ENCODE data around the gene SYNDIG1. TPM values are rescaled to one million over a fixed set of nuclear protein-coding genes. Genes with fewer than 3 reads are reported as not detected.
A peak's percentile ranks its signal among the peaks of the same experiment; 100 is the strongest.

Gene SYNDIG1
- total RNA-seq, 8 experiments from 2014 or later = 5.0 to 64.6 (median 11.3) TPM

DNA sequence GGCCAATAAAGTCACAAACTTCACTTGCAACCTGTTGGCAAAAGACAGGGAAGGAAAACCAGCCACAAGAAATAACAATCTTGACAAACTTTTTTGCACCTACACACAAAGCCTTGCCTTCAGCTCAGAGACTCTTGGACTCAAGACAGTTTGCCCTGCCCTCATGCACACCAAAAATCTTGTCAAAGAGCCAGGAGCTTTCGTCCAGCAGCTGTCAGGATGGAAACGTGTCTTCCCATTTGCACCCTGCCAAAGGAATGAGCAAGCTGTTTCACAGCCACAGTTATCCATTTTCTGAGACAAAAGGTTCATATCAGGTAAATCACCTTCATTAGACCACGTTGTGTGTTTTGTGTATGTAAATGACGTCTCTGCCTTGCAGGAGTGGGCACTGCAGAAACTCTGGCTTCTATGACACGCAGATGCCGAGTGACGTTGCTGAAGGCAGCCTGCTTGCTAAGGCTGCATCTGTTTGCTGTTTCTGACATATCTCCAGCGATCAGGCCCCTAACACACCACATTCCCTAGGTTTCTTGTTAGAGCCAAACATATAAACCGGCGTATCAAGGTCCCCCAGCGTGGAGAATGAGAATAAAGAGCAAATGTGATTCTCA is 193.4 kb downstream of the SYNDIG1 start:
- H3K4me1 ChIP-seq (replicated peaks in 1 of 2) = peaks cover 7 to 11% of the 10 kb centered on the region in 2 donors
- 3 to 100% (median 52%) methylated on average over 1 to 6 of the region's 11 CpGs; no CpG with 5 or more reads in 2 of the 10 experiments for WGBS, 10 experiments
- ATAC-seq (replicated peaks in 6 of 8) = peak in 1 of 8 experiments; percentile 66
- no peak overlapping the region for H3K27ac ChIP-seq
- H3K4me3 ChIP-seq = no peak overlapping the region
- in situ Hi-C loops (cut with MboI; ENCODE audit: low pct_unique_long_range_greater_than_20kb in 2 of 9, low sequenced_read_pairs in 9 of 9, unreplicated experiment in 9 of 9) = no loop called here

DNA sequence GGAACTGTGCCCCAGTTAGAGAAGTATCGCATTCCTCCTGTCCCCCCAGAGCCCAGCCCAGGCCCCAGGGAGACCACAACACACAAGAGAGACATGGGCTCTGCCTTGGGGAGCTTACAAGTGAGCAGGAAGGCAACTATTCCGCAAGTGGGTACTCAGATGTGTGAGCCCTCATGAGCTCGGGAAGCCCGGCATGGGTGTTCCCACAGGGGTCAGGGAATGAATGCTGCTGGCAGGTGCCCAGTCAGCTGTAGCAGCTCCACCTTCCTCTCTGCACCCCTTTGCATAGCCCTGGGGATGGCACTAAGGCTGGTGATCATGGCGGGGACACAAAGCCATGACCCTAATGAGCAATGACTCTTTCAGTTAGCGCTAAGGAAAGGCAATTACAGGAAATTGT is 194.1 kb downstream of the SYNDIG1 start:
- 100% methylated on average over 1 to 3 of the region's 6 CpGs; no CpG with 5 or more reads in 2 of the 10 experiments for WGBS, 10 experiments
- no peak for ATAC-seq (replicated peaks in 6 of 8)
- no peak overlapping the region for H3K4me3 ChIP-seq
- in situ Hi-C loops (cut with MboI; ENCODE audit: low pct_unique_long_range_greater_than_20kb in 2 of 9, low sequenced_read_pairs in 9 of 9, unreplicated experiment in 9 of 9) = no loop called here
- peaks cover 7 to 11% of the 10 kb centered on the region in 2 donors for H3K4me1 ChIP-seq (replicated peaks in 1 of 2)
- H3K27ac ChIP-seq = no peak overlapping the region

DNA sequence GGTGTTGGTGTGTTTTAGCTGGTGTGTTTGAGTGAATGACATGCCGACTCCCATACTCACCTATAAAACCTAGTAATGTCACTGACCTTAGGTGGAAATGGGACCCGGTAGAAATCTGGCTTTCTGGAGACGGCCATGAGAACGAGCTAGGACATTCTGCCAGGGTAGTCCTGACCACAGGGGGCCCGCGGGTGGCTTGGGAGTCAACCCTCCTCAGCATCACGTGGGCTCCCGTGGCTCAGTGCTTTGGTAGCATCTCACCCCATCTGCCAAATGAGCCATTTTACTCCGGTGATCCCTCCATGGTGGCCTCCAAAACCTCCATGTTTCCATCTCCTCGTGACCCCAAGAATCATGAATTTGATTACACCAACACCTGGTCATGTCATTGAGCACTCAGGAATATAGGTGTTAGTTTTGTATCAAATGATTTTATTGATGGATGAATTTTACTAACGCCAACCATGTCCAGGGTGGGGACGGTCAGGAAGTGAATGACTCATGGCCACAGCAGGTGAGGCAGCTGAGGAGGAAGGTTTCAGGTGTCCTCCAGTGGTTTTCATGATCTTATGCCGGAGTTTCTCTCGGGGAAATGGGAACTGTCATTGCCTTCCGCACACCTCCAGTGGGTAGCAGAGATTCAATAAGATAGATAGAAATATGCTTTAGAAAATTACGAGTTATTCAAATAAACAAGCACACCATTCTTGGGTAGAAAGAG is 195.0 kb downstream of the SYNDIG1 start:
- in situ Hi-C loops (cut with MboI; ENCODE audit: low pct_unique_long_range_greater_than_20kb in 2 of 9, low sequenced_read_pairs in 9 of 9, unreplicated experiment in 9 of 9) = no loop called here

DNA sequence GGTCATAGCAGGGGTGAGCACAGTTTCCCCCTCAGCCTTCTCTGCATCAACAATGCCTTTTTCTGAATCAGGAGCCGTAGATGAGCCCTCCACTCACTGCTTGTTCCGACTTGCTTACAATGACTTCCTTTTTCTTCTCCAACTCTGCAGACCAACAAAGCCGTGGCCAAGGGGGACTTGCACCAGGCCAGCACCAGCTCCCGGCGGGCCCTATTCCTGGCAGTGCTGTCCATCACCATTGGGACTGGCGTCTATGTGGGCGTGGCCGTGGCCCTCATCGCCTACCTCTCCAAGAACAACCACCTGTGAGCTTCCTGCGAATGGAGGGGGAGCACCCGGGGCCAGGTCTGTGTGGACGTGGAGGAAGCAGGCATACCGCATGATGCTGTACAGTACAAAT is 195.8 kb downstream of the SYNDIG1 start:
- ATAC-seq (replicated peaks in 6 of 8) = no peak
- peaks cover under 1 to 2% of the 10 kb centered on the region in 2 donors for H3K4me1 ChIP-seq (replicated peaks in 1 of 2)
- in situ Hi-C loops (cut with MboI; ENCODE audit: low pct_unique_long_range_greater_than_20kb in 2 of 9, low sequenced_read_pairs in 9 of 9, unreplicated experiment in 9 of 9) = no loop called here
- H3K4me3 ChIP-seq = no peak overlapping the region
- WGBS, 10 experiments = 40 to 95% (median 63%) methylated on average over 1 to 6 of the region's 13 CpGs; no CpG with 5 or more reads in 5 of the 10 experiments
- H3K27ac ChIP-seq = no peak overlapping the region

More for the DNA sequence above, 195.0 kb downstream of the SYNDIG1 start:
- no peak overlapping the region for H3K27ac ChIP-seq
- no peak for ATAC-seq (replicated peaks in 6 of 8)
- H3K4me3 ChIP-seq = no peak overlapping the region
- peaks cover 7% of the 10 kb centered on the region in 2 donors for H3K4me1 ChIP-seq (replicated peaks in 1 of 2)
- WGBS, 10 experiments = 87 to 100% (median 93%) methylated on average over 2 to 7 of the region's 16 CpGs; no CpG with 5 or more reads in 1 of the 10 experiments

DNA sequence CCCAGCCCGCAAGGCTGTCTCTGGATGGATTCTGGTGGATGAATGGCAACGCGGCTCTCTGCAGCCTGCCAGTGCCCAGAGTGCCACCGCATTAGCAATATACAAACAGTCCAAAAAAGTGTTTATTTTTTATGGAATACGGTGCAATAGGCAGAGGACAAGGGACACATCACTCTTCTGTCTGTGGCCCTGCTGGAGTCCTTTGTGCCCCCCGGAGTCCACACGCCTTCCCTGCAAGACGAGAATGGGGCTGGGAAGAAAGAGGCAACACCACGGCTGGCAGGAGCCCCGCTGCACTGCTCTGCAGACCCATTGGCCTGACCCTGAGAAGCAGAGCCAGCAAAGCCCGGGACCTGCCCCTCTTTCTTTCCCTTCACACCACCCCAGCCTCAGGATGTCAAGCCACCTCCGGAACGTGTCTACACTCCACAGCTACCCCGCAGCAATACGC is 196.3 kb downstream of the SYNDIG1 start:
- no peak overlapping the region for H3K27ac ChIP-seq
- 60 to 100% (median 93%) methylated on average over 1 to 10 of the region's 15 CpGs; no CpG with 5 or more reads in 4 of the 10 experiments for WGBS, 10 experiments

DNA sequence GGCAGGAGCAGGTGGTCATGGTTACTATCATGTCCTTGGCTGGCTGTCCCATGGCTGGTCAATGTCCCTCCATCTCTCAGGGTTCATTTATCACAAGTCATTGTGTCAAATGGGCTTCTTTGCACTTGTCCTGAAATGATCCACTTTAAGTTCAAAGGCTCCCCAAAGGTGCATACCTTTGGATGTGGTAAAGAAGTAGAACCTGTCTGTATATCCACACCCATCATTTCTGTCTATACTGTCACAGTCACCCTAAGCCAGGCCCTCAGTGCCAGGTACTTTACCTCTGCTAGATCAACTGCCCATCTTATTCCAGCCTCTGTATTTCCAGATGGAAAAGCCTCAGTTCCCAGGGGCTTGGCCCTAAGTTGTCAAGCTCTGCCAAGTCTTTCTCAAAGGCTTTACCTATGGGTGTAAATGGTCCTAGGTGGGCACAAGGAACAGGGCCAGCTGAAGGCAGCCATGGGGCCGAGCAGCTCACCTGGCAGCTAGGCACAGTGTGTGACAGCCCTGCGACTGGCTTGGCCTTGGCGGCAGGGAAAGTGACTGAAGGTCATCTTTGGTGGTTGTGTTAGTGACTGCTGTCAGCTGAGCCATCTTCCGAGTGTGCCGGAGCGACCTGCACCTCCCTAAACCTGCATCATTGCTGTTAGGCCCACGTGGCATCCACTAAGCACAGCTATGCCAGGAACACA is 198.4 kb downstream of the SYNDIG1 start:
- WGBS, 10 experiments = no CpG with 5 or more reads among the region's 7 CpGs
- ATAC-seq (replicated peaks in 6 of 8) = no peak
- no peak overlapping the region for H3K27ac ChIP-seq
- in situ Hi-C loops (cut with MboI; ENCODE audit: low pct_unique_long_range_greater_than_20kb in 2 of 9, low sequenced_read_pairs in 9 of 9, unreplicated experiment in 9 of 9) = no loop called here
- H3K4me3 ChIP-seq = no peak overlapping the region
- H3K4me1 ChIP-seq (replicated peaks in 1 of 2) = peaks cover 0 to 10% of the 10 kb centered on the region in 2 donors

More for the DNA sequence above, 196.3 kb downstream of the SYNDIG1 start:
- ATAC-seq (replicated peaks in 6 of 8) = no peak
- Histone ChIP-seq H3K4me3 (no peak overlapping the region), H3K4me1 (replicated peaks in 1 of 2) (peaks cover 0 to 5% of the 10 kb centered on the region in 2 donors)
- in situ Hi-C loops (cut with MboI; ENCODE audit: low pct_unique_long_range_greater_than_20kb in 2 of 9, low sequenced_read_pairs in 9 of 9, unreplicated experiment in 9 of 9) = no loop called here

DNA sequence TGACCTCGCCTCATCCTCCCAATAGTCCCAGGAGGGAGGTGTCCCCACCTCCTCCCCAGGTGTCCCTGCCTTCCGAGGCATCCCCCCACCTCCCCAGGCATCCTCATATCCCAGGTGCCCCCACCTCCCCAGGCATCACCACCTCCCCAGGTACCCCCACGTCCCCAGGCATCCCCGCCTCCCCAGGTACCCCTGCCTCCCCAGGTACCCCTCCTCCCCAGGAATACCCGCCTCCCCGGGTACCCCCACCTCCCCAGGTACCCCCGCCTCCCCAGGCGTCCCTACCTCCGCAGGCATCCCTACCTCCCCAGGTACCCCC is 198.9 kb downstream of the SYNDIG1 start:
- no peak overlapping the region for H3K27ac ChIP-seq
- peaks cover 0 to 10% of the 10 kb centered on the region in 2 donors for H3K4me1 ChIP-seq (replicated peaks in 1 of 2)
- no peak overlapping the region for H3K4me3 ChIP-seq
- in situ Hi-C loops (cut with MboI; ENCODE audit: low pct_unique_long_range_greater_than_20kb in 2 of 9, low sequenced_read_pairs in 9 of 9, unreplicated experiment in 9 of 9) = no loop called here
- no peak for ATAC-seq (replicated peaks in 6 of 8)
- no CpG with 5 or more reads among the region's 9 CpGs for WGBS, 10 experiments

DNA sequence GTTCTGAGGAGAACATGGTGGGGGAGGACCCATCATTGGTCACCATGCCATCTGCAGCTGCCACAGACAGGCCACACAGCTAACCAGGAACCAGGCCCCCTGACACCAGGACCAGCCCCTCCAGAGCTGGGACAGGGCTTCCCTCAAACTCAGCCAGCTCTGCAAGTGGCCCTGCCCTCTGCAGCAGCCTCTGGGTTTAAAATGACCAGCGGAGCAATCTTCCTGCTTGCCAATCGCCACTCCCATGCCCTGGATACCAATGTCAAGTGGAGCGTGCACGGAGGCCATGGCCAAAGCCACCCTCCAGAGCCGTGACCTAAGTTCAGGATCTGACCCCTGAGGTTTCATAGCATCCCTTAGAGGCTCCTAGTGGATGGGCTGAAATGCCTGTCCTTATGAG is 199.4 kb downstream of the SYNDIG1 start:
- Histone ChIP-seq H3K4me1 (replicated peaks in 1 of 2) (peaks cover 0 to 10% of the 10 kb centered on the region in 2 donors), H3K27ac (no peak overlapping the region), H3K4me3 (no peak overlapping the region)
- in situ Hi-C loops (cut with MboI; ENCODE audit: low pct_unique_long_range_greater_than_20kb in 2 of 9, low sequenced_read_pairs in 9 of 9, unreplicated experiment in 9 of 9) = no loop called here
- ATAC-seq (replicated peaks in 6 of 8) = no peak
- WGBS, 10 experiments = 40 to 91% (median 90%) methylated on average over 1 to 5 of the region's 5 CpGs; no CpG with 5 or more reads in 7 of the 10 experiments

DNA sequence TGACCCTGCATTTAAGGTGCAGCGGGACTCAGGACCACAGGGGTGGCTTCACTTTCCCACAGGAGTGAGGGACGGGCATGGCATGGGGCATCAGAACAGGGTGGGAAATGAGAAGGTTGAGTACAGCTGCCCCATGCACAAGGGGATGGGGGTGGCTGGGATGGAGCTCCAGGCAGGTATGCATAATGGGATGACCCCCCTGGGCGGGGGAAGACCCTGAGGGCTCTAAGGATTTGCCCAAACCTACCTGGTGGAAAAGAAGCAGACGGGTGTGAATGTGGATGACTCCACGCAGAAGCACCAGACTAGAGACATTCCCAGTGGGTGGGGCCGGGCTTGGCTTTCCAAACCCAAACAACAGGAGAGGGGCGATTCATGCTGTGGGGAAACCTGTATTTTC is 200.3 kb downstream of the SYNDIG1 start:
- peaks cover 0 to 10% of the 10 kb centered on the region in 2 donors for H3K4me1 ChIP-seq (replicated peaks in 1 of 2)
- WGBS, 10 experiments = 100% methylated on average over 1 of the region's 7 CpGs; no CpG with 5 or more reads in 9 of the 10 experiments
- no peak for ATAC-seq (replicated peaks in 6 of 8)
- H3K27ac ChIP-seq = no peak overlapping the region
- in situ Hi-C loops (cut with MboI; ENCODE audit: low pct_unique_long_range_greater_than_20kb in 2 of 9, low sequenced_read_pairs in 9 of 9, unreplicated experiment in 9 of 9) = no loop called here
- no peak overlapping the region for H3K4me3 ChIP-seq

DNA sequence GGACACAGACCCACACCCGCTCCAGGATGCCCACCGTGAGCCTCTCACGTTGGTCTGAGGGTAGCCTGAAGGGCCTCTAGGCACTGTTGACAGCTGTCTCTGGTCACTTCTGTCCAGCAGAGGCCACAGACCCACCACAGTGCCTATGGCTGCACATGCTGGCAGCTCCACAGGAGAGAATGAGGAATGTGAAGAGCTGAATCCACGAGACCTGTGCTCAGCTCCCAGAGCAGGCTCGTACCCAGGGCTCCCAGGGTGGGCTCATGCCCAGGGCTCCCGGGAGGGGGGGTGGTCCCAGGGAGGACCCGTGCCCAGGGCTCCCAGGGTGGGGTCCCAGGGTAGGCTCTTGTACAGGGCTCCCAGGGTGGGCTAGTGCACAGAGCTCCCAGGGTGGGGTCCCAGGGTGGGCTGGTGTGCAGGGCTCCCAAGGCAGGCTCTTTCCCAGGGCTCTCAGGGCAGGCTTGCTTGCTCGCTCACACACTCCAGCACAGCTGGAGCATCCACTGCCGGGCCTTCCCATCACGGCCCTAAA is 201.0 kb downstream of the SYNDIG1 start:
- H3K4me3 ChIP-seq = no peak overlapping the region
- no peak overlapping the region for H3K27ac ChIP-seq
- in situ Hi-C loops (cut with MboI; ENCODE audit: low pct_unique_long_range_greater_than_20kb in 2 of 9, low sequenced_read_pairs in 9 of 9, unreplicated experiment in 9 of 9) = no loop called here
- peaks cover 0 to 10% of the 10 kb centered on the region in 2 donors for H3K4me1 ChIP-seq (replicated peaks in 1 of 2)
- 80 to 100% (median 100%) methylated on average over 1 of the region's 10 CpGs; no CpG with 5 or more reads in 7 of the 10 experiments for WGBS, 10 experiments
- peak in 2 of 8 experiments; percentile 13 to 61 for ATAC-seq (replicated peaks in 6 of 8)

DNA sequence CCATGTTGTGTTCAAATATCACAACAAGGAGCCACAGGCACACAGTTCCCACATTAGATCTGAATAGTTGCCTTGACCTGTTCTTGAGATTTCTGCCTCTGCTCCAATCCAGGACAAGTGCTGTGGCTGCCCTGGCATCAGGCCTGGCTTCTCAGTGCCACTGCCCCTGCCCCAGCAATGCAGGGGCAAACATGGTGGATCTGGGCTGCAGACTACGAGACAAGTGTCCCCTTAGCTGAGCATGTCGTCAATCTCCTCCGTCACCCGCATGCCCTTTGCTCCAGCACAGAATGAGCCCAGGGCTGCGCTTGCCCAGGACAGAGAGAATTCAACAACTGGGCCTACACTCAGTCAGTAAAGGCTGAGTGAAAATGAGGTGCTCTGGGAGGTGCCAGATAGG is 201.6 kb downstream of the SYNDIG1 start:
- in situ Hi-C loops (cut with MboI; ENCODE audit: low pct_unique_long_range_greater_than_20kb in 2 of 9, low sequenced_read_pairs in 9 of 9, unreplicated experiment in 9 of 9) = no loop called here
- ATAC-seq (replicated peaks in 6 of 8) = peak in 1 of 8 experiments; percentile 23

DNA sequence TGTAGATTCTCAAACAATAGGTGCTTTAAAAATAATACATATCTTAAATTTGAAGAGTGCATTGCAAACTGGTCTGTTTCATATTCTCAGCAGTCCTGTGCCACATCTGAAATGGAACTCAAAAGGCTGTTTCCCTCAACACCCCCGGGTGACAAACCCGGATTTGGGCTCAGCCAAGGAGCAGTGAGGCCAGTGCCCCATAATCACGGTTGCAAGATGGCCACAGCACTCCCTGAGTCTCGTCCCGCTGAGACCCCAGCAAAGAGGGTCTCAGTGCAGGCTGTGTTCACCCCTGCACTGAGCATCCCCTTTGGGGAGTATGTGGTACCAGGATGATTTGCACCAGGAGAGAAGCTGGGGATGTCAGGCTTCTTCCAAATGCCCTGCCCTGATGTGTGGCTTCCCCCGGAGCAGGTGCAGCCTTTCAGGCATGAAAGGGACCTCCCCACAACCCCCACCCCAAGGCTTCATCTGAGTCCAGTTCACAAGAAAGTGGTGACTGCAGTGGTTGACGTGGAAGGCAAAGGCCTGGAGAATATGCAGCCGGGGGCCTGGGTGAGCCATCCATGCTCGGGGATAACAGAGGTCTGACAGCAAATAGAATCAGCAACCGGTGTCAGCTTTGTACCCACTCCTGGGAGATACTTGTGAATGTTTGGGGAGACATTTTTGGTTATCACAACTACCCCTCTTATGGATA is 202.9 kb downstream of the SYNDIG1 start:
- Histone ChIP-seq H3K4me1 (replicated peaks in 1 of 2) (peaks cover 0 to 12% of the 10 kb centered on the region in 2 donors), H3K27ac (no peak overlapping the region), H3K4me3 (no peak overlapping the region)
- in situ Hi-C loops (cut with MboI; ENCODE audit: low pct_unique_long_range_greater_than_20kb in 2 of 9, low sequenced_read_pairs in 9 of 9, unreplicated experiment in 9 of 9) = no loop called here
- peak in 1 of 8 experiments; percentile 27 for ATAC-seq (replicated peaks in 6 of 8)
- WGBS, 10 experiments = 20 to 93% (median 74%) methylated on average over 1 to 7 of the region's 10 CpGs; no CpG with 5 or more reads in 2 of the 10 experiments

More for the DNA sequence above, 201.6 kb downstream of the SYNDIG1 start:
- H3K4me3 ChIP-seq = no peak overlapping the region
- peaks cover 0 to 10% of the 10 kb centered on the region in 2 donors for H3K4me1 ChIP-seq (replicated peaks in 1 of 2)
- WGBS, 10 experiments = 90 to 100% (median 96%) methylated on average over 1 to 3 of the region's 5 CpGs; no CpG with 5 or more reads in 7 of the 10 experiments
- H3K27ac ChIP-seq = no peak overlapping the region
